Activated CD4-positive, alpha-beta T cell treated with anti-CD3 and anti-CD28 coated beads, Interleukin-2, amount 50 U/mL, for 16 hours (primary cell): ENCODE measurements around the gene CEP350.
A peak's percentile ranks its signal among the peaks of the same experiment; 100 is the strongest.
"Not testable (repeated sequence)": the region's sequence is repeated elsewhere in the genome, so short reads cannot be mapped to it uniquely, and the experiment has no call there.

Experiments
- DNase-seq: peaks from one replicate; pipeline ENCODE4 v3.0.0-alpha.2; 2020

Gene CEP350

GRCh38 chr1:179996099-179996498 lies 41.5 kb downstream of the CEP350 start:
- DNase-seq: peak; percentile 25

- no peak for DNase-seq
These were observed 46.0 kb downstream of the CEP350 start for GRCh38 chr1:180000575-180000974.

- no peak for DNase-seq
These were observed 47.8 kb downstream of the CEP350 start for GRCh38 chr1:180002437-180002836.

- DNase-seq: no peak
These were observed 48.6 kb downstream of the CEP350 start for GRCh38 chr1:180003026-180003695.

GRCh38 chr1:180006762-180007161 lies 52.2 kb downstream of the CEP350 start:
- DNase-seq: not testable (repeated sequence)

GRCh38 chr1:180020017-180020416 lies 65.4 kb downstream of the CEP350 start:
- DNase-seq: no peak

- no peak for DNase-seq
These were observed 71.9 kb downstream of the CEP350 start for GRCh38 chr1:180026556-180026955.

GRCh38 chr1:180027949-180028445 lies 73.4 kb downstream of the CEP350 start:
- no peak for DNase-seq

- no peak for DNase-seq
These were observed 74.3 kb downstream of the CEP350 start for GRCh38 chr1:180028864-180029263.

- peak; percentile 5 for DNase-seq
These were observed 75.0 kb downstream of the CEP350 start for GRCh38 chr1:180029524-180030135.

- DNase-seq: no peak
These were observed 77.1 kb downstream of the CEP350 start for GRCh38 chr1:180031664-180032063.

- no peak for DNase-seq
These were observed 78.8 kb downstream of the CEP350 start for GRCh38 chr1:180033390-180033789.

GRCh38 chr1:180040034-180040433 lies 85.4 kb downstream of the CEP350 start:
- DNase-seq: no peak

GRCh38 chr1:180041582-180041981 lies 87.0 kb downstream of the CEP350 start:
- no peak for DNase-seq

GRCh38 chr1:180042988-180043622 lies 88.5 kb downstream of the CEP350 start:
- no peak for DNase-seq

GRCh38 chr1:180043785-180044184 lies 89.2 kb downstream of the CEP350 start:
- no peak for DNase-seq

GRCh38 chr1:180046674-180047073 lies 92.1 kb downstream of the CEP350 start:
- DNase-seq: no peak

- no peak for DNase-seq
These were observed 99.3 kb downstream of the CEP350 start for GRCh38 chr1:180053594-180054567.

- DNase-seq: peak; percentile 8
These were observed 103.3 kb downstream of the CEP350 start for GRCh38 chr1:180057883-180058396.

- DNase-seq: no peak
These were observed 106.4 kb downstream of the CEP350 start for GRCh38 chr1:180061019-180061418.

GRCh38 chr1:180062452-180062971 lies 107.9 kb downstream of the CEP350 start:
- DNase-seq: no peak

- DNase-seq: no peak
These were observed 110.8 kb downstream of the CEP350 start for GRCh38 chr1:180065408-180065807.
